CD4-positive, alpha-beta T cell treated with Interleukin-15 for 4 hours (primary cell): ENCODE results near the gene MRPL28.
A peak's percentile ranks its signal among the peaks of the same experiment; 100 is the strongest.
"Not testable (repeated sequence)": the region's sequence is repeated elsewhere in the genome, so short reads cannot be mapped to it uniquely, and the experiment has no call there.

ENCODE experiments used
- DNase-seq: peaks from one replicate; pipeline ENCODE4 v3.0.0-alpha.2; 2020; ENCODE audit warnings: low spot score

The MRPL28 gene

GRCh38 chr16:389352-389751 lies 19.0 kb upstream of the MRPL28 start:
- no peak for DNase-seq

- not testable (repeated sequence) for DNase-seq
Measured at GRCh38 chr16:387761-388666, 17.7 kb upstream of the MRPL28 start.

- no peak for DNase-seq
Measured at GRCh38 chr16:386641-387156, 16.4 kb upstream of the MRPL28 start.

- DNase-seq: peak; percentile 28
Measured at GRCh38 chr16:383326-384051, 13.2 kb upstream of the MRPL28 start.

- peak; percentile 62 for DNase-seq
Measured at GRCh38 chr16:381789-382717, 11.7 kb upstream of the MRPL28 start, which contains the start of gene PGAP6. TSS of gene PGAP6 (minus strand) at chr16:381978. CDS start at chr16:381821, 157 bp downstream.

- no peak for DNase-seq
Measured at GRCh38 chr16:381012-381788, 10.9 kb upstream of the MRPL28 start.

GRCh38 chr16:380762-381011 lies 10.3 kb upstream of the MRPL28 start:
- no peak for DNase-seq

GRCh38 chr16:379961-380761 lies 9.8 kb upstream of the MRPL28 start:
- peak; percentile 22 for DNase-seq

- DNase-seq: no peak
Measured at GRCh38 chr16:379183-379960, 9.0 kb upstream of the MRPL28 start.

GRCh38 chr16:378821-379182 lies 8.5 kb upstream of the MRPL28 start:
- no peak for DNase-seq

- DNase-seq: not testable (repeated sequence)
Measured at GRCh38 chr16:378113-378820, 7.9 kb upstream of the MRPL28 start.

GRCh38 chr16:377419-377951 lies 7.1 kb upstream of the MRPL28 start:
- no peak for DNase-seq

- DNase-seq: no peak
Measured at GRCh38 chr16:376817-377418, 6.6 kb upstream of the MRPL28 start.

GRCh38 chr16:375927-376816 lies 5.8 kb upstream of the MRPL28 start:
- DNase-seq: no peak

- DNase-seq: no peak
Measured at GRCh38 chr16:375212-375611, 4.9 kb upstream of the MRPL28 start.

- no peak for DNase-seq
Measured at GRCh38 chr16:374616-374926, 4.2 kb upstream of the MRPL28 start.

GRCh38 chr16:373848-374615 lies 3.7 kb upstream of the MRPL28 start:
- no peak for DNase-seq
